Measurements from ENCODE around the gene CCDC73.

DNA sequence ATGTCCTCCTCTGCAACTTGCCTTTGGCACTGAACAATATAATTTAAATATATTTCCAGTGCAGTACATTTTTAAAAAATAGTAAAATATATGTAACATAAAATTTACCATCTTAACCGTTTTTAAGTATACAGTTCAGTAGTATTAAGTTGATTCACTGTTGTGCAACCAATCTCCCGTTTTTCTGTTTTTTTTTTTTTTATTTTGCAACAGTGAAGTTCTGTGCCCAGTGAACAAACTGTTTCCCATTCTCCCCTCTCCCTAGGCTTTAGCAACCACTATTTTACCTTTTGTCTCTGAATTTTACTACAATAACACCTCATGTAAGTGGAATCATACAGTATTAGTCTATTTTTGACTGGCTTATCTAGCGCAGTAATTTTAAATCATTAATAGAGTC, 49.1 kb upstream of the CCDC73 start:
- TF ChIP-seq POLR2AphosphoS5 (IDR thresholded peaks at IDR 0.05; ENCODE audit: low read depth, low read length) (no peak), TAF1 (IDR thresholded peaks at IDR 0.05; ENCODE audit: borderline replicate concordance, insufficient read depth, low read length) (no peak), REST (IDR thresholded peaks at IDR 0.05; ENCODE audit: insufficient read depth in 1 of 2, low read depth in 2 of 2, low read length in 2 of 2) (no peak), SIN3A (IDR thresholded peaks at IDR 0.05; ENCODE audit: borderline replicate concordance, insufficient read depth, low read length) (no peak), FOXP2 (optimal IDR thresholded peaks at IDR 0.05; ENCODE audit: borderline replicate concordance, extremely low read depth, extremely low read length, insufficient read depth) (no peak)

All from PFSK-1 (cell line).